CD4-positive, alpha-beta T cell treated with Interleukin-2 at 100 ng/mL for 4 hours (primary cell): ENCODE results near the gene SLC8A1.

ENCODE experiments used
- DNase-seq: peaks from one replicate; pipeline ENCODE4 v3.0.0-alpha.2; 2020; ENCODE audit warnings: low spot score

Gene SLC8A1

DNA sequence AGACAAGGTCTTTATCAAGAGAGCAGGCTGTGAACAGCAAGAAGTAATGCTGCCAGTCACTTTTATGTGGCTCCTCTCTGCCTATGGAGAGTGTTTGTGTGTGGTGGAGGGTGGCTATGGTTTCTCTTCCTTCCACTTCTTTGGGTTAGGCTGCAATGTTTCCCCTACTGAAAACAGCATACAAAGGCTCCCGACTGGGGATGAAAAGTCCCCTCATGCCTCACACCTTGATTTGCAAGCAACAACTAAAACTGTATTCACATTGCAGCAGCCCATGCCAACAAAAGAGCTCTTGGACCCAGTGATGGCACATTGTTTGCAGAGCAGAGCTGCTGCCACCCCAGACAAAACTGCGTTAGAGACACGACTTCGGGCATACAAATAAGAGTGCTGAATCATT is 301.6 kb downstream of the SLC8A1 start:
- DNase-seq, result no peak

GRCh38 chr2:40148334-40148733 is 303.6 kb downstream of the SLC8A1 start:
- no peak for DNase-seq

GRCh38 chr2:40147360-40147759 is 304.5 kb downstream of the SLC8A1 start:
- no peak for DNase-seq

GRCh38 chr2:40144022-40144421 is 307.9 kb downstream of the SLC8A1 start:
- DNase-seq, result no peak

DNA sequence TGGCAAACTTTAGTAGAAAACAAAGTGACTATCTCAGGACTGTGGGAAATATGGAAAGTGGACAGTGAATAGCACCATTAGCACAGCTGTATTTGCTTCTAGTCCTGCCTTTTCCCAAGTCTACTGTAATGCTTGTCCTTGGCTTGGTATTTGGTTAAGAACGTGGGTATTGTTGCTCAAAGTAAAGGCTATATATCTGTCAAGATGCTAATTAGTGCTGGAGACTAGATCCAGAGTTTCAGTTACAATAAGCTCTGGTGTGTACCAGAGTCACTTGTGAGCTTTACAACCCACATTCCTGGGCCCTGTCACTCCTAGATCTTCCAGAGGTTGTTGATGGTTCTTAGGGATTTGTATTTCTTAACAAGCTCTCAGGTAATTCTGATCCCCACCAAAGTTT is 313.6 kb downstream of the SLC8A1 start:
- no peak for DNase-seq

DNA sequence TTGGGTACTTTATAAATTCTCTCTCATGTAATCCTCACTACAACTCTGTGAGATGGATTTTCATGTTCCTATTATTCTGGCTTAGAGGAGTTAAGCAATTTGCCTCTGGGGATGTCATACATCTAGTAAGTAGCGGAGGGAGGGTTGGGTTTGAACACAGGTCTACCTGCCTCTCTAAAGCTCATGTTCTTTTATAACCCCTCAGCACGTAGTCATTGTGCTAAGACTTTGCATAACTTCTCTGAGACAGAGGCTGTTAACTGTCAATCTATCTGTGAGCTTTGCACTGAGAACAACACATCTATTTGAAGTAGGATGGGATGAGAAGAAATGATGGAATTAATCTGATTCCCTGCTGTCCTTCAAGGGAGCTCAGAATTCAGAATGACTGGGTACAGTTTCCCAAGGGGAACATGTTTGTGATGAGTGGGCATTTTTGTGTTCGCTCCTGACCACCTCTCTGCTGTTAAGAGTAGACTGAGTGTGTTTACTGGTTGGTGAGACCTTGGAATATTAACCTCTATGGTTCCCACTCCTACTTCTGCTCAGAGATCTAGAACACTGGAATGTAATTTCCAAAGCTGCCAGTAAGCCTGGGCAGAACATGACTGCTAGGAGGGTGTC is 320.7 kb downstream of the SLC8A1 start:
- no peak for DNase-seq

GRCh38 chr2:40130251-40130994 is 321.5 kb downstream of the SLC8A1 start:
- no peak for DNase-seq

- DNase-seq, result no peak
Observed at GRCh38 chr2:40129725-40130124, 322.2 kb downstream of the SLC8A1 start.

DNA sequence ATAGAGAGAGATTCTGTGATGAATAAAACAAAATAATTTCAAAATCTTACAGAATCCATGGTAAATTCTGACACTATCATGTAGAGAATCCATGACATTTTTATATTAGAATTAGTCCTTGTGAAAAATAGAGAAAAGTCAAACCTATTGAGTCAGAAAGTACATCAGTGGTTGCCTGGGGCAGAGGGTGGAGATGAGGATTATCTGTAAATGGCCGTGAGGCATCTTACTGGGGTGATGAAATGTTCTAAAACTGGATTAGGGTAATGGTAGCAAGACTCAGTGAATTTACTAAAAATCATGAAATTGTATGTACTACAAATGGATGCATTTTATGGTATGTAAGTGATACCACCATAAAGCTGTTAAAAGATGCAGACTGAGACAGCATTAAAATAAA is 323.1 kb downstream of the SLC8A1 start:
- DNase-seq, result no peak

GRCh38 chr2:40127890-40128557 is 323.9 kb downstream of the SLC8A1 start:
- no peak for DNase-seq

- no peak for DNase-seq
Observed at GRCh38 chr2:40127146-40127545, 324.7 kb downstream of the SLC8A1 start.

GRCh38 chr2:40126006-40126405 is 325.9 kb downstream of the SLC8A1 start:
- no peak for DNase-seq

DNA sequence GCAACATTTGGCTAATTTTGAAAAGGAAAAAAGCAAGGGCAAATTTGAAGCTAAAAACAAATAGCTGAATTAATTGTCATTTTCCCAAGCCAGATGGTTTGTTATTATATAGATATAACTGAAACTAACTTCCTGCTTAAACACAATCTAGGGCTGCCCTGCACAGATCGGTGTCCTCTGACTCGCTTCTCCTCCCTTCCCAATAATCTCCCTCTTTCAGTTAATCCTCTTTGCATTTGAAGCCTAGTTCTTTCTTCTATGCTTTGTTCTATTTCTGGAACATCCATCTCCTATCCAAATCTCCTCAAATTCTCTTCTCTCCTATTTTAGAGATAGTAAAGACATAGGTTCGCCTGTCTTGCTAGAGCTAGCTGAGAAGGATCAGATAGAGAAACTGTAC is 328.1 kb downstream of the SLC8A1 start:
- DNase-seq, result no peak

GRCh38 chr2:40123326-40123725 is 328.6 kb downstream of the SLC8A1 start:
- no peak for DNase-seq

GRCh38 chr2:40120957-40121356 is 330.9 kb downstream of the SLC8A1 start:
- no peak for DNase-seq

GRCh38 chr2:40120026-40120425 is 331.9 kb downstream of the SLC8A1 start:
- DNase-seq, result no peak

DNA sequence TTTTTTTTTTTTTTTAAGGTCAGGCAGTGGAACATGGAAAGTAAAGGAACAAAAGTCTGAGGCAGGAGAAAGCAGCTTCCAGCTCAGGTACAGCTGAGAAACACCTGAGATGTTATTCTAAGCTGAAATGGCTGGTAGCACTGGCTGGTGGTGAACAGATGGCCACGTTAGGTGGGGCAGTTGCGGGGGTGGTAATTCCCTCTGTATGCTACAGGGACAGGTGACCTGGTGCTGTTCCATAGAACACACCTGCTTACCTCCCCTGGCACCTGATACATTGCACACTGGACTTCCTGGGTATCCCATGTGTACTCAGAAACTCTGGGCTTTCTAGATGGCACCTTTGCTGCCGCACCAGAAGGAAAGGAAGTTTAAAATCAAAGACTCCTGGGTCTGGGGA is 333.3 kb downstream of the SLC8A1 start:
- DNase-seq, result no peak

GRCh38 chr2:40115894-40116293 is 336.0 kb downstream of the SLC8A1 start:
- DNase-seq, result no peak

GRCh38 chr2:40115348-40115747 is 336.5 kb downstream of the SLC8A1 start:
- no peak for DNase-seq

- no peak for DNase-seq
Observed at GRCh38 chr2:40113997-40114396, 337.9 kb downstream of the SLC8A1 start.

- DNase-seq, result no peak
Observed at GRCh38 chr2:40113272-40113968, 338.5 kb downstream of the SLC8A1 start.

- DNase-seq, result no peak
Observed at GRCh38 chr2:40109381-40109780, 342.5 kb downstream of the SLC8A1 start.

GRCh38 chr2:40108851-40109250 is 343.0 kb downstream of the SLC8A1 start:
- DNase-seq, result no peak
